GM19193 (cell line): ENCODE data around the gene NTSR1.

Experiments
- POLR2A ChIP-seq: IDR thresholded peaks from 4 replicates; pipeline ENCODE4 v1.6.1; 2011; ENCODE audit not compliant: insufficient read depth, insufficient read length; ENCODE audit errors: extremely low read depth

Gene NTSR1

DNA sequence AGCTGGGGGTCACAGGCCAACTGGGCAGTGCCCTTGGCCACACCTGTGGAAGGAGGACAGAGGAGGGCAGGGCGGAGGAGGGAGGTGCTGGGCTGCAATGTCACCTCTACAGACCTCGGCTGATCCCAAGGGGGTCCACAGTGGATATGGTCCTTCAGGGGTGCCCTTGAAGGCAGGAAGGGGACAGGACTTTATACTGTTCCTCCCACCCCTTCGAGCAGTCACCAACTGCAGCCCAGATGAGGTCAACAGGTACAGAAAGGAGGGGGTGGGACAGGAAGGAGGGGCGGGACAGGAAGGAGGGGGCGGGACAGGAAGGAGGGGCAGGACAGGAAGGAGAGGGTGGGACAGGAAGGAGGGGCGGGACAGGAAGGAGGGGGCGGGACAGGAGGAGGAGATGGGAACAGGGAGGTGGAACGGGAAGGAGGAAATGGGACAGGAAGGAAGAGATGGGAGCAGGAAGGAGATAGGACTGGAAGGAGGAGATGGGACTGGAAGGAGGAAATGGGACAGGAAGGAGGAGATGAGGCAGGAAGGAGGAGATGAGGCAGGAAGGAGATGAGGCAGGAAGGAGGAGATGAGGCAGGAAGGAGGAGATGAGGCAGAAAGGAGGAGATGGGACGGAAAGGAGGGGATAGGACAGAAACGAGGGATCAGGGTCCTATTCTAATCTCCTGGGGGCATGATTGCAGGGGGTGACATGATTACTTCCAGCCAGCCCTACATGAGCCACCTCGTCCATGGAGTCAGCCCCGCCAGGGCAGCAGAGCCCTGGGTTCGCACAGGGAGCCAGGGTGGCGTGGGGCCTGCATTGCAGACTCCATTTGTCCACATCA, 68.3 kb downstream of the NTSR1 start:
- peak; percentile 18 for TF ChIP-seq POLR2A

DNA sequence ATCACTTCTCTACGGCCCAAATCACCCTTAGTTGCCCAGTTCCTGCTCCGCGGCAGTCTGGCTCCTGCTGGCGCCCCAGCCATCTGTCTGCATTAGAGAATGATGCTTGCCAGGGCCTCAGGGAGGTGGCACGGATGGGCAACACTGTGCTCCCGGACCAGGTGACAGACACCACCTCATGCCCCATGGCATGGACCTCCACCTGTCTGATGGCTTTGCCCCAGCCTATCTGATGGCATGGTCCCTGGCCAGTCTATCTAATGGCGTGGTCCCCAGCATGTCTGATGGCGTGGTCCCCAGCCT, 68.8 kb downstream of the NTSR1 start:
- TF ChIP-seq POLR2A: no peak

DNA sequence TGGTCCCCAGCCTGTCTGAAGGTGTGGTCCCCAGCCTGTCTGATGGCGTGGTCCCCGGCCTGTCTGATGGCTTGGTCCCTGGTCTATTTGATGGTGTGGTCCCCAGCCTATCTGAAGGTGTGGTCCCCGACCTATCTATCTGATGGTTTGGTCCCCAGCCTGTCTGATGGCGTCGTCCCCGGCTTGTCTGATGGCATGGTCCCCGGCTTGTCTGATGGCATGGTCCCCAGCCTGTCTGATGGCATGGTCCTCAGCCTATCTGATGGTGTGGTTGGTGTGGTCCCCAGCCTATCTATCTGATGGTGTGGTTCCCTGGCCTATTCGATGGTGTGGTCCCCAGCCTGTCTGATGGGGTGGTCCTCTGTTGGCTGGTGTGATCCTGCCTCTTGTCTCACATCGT, 69.4 kb downstream of the NTSR1 start:
- no peak for TF ChIP-seq POLR2A

DNA sequence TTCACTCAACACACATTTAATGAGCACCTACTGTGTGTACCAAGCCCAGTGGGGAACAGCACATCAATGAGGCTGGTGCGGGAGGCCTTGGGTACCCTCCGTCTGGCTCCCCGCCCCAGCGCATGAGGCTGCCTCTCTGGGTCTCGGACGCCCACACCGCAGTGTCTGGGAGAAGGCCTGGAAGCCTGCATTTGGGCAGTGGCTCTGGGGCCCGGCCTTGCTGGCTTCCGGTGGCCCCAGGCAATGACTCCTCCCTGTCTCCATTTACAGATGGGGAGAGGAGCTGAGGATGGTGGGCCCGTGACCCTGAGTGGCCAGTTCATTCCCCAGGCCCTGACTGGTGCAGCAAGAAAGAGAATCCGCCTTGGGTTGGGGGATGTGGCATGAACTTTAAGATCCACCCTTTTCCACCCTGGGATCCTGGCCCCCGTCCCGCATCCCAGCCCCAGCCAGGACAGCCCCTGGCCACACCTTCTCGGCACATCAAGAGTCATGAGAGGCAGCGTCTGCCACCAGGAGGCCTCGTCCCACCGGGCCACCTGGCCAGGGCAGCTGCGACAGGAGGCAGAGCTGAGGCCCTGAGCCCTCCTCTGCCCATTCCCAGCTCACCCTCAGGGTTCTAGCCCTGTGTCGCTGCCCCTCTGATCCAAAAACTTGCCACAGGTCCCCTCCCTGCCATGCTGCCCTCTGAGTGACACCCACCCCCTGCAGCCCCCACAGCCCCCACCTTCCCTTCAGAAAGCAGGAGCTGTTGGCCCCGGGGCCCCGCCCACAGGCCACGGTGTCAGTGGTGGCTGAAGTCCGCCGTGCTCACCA, 70.2 kb downstream of the NTSR1 start:
- no peak for TF ChIP-seq POLR2A

DNA sequence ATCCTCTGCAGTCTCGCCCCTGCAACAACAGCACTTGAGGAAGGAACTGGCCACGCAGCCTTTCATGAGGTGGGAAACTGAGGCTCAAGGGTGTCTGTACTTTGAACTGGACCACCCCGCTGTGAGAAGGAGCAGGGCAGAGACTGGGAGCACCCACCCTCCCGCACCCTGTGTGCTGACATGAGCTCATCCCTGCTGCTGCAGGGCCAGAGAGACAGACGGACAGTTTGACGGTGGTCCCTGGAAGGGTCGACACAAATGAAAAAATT, 70.7 kb downstream of the NTSR1 start:
- TF ChIP-seq POLR2A: no peak

DNA sequence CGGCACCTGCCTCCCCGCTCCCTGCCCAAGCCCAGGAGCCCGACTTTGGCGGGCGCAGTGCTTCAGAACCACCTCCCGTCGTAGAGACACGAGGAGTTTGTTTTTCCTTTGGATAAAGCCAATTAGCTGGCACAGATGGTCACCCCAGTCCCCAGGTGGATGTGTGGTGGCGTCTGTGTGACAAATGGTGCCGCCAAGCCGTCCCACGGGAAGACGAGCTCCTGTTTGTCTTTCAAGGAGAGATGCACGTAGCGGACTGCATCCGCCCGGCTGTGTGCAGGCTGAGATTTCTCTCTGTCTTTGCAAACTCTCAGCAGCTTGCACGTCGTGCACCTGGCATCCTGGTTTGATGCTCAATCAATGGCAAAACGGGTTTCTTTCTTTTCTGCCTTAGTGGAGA, 71.6 kb downstream of the NTSR1 start:
- TF ChIP-seq POLR2A: no peak

DNA sequence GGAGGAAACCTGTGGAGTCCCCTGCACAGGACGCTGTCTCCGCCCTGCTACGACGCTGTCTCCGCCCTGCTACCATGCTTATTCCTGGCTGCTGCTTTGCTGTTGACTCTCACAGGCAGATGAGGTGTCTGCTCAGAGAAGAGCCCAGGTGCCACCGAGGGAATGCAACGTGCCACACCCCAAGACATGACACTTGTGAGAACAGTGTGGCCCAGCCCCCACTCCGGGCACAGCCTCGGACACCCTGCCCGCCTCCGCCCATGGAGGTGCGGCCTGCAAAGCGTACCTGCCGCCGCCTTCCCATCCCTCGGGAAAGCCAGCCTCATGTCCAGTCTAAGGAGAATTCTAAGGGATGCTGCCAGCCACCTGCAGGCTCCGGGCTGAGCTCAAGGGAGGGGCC, 72.1 kb downstream of the NTSR1 start:
- TF ChIP-seq POLR2A: no peak

DNA sequence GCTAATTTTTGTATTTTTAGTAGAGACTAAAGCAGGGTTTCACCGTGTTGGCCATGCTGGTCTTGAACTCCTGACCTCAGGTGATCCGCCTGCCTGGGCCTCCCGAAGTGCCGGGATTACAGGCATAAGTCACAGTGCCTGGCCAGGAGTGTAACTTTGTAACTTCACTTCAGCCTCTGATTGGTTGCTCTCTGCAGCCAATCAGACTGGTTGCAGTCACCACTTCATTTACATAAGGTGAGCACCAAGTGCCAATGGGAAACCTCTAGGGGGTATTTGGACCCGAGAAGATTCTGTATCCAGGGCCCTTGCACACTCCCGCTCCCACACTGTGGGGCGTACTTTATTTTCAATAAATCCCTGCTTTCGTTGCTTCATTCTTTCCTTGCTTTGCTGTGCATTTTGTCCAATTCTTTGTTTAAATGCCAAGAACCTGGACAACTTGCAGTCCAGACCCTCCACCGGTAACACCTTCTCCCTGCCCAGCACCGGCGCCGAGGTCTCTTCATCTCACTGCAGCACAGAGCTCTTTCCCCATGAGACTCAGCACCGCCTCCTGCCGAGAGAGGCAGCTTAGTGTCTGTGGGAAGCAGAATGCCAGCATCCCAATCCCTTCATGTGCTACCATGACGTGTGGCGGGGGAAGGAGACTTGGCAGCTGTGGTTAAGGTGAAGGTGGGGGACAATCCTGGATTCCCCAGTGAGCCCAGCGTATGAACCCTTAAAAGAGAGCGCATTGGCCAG, 73.7 kb downstream of the NTSR1 start:
- no peak for TF ChIP-seq POLR2A

DNA sequence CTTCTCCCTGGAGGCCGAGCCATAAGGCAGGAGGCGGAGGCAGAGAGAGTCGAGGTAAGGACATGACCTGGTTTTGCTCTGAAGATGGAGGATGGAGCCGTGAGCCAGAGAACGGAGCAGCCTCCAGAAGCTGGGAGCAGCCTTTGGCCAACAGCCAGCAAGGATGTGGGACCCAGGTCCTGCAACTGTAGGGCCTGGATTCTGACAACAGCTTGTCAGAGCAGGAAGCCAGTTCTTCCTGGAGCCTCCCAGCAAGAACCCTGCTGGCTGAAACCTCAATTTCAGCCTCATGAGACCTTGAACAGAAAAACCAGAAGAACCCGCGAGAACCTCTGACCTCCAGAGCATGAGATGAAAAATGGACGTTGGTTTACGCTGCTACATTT, 74.2 kb downstream of the NTSR1 start:
- TF ChIP-seq POLR2A: no peak

DNA sequence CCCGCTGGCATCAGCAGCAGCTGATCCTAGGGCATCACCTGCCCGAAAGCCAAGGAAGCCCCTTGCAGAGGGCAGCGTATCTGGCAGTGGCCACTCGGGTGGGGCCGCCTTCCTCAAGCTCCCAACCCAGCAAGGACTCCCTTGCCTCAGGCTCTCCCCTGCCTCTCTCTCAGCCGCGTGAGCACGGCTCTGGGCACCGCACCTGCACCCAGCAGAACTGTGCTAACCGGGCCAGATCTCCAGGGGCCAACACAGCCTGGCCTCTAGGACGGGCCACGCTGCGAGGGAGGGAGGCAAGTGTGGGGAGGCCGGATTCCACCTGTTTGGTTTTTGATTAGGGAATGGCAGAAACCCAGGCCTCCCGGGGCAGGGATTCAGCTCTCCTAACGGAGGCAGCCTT, 75.9 kb downstream of the NTSR1 start:
- TF ChIP-seq POLR2A: no peak

DNA sequence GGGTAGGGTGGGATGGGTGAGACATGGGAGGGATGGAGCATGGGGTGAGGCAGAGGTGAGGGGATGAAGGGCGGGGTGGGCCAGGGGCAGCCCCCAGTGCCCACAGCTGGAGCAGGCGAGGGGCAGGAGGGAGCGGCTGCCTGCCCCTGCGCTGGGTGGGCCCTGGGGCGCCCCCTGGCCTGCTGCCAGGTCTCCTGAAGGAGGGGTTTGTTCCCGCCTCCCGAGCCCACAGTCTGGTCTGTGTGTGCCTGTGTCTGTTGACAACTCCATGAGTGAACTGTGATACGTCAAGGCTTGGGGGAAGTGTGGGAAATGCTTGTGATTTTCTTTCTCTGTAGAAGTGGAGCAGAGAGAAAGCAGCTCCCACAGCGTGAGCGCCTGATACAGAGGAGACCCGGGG, 76.8 kb downstream of the NTSR1 start:
- TF ChIP-seq POLR2A: no peak

DNA sequence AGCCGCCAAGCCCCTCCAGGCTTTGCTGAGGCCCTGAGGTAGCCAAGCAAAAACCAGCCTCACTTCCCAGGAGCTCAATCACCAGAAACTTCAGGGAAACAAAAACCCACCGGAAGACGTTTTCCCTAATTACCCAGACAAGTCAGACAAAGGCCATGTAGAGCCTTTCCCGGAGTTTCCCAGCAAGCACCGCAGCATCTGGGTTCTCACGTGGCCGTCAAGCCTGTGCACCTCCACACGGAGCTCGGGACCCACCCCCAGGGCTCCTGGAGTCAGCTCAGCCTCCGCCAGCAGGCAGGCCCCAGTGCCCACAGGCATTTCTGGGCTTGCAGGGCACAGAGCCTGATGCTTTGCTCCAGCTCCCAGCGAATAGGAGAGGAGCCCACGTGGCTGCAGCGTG, 77.5 kb downstream of the NTSR1 start:
- TF ChIP-seq POLR2A: no peak

DNA sequence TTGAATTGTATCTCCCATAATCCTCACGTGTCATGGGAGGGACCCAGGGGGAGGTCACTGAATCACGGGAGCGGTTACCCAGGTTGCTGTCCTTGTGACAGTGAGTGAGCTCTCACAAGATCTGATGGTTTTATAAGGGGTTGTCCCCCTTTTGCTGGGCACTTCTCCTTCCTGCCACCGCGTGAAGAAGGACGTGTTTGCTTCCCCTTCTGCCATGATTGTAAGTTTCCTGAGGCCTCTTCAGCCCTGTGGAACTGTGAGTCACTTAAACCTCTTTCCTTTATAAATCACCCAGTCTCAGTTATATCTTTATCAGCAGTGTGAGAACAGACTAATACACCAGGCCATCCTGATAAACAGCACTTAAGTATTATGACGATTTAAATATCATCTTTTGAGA, 78.7 kb downstream of the NTSR1 start:
- TF ChIP-seq POLR2A: no peak

DNA sequence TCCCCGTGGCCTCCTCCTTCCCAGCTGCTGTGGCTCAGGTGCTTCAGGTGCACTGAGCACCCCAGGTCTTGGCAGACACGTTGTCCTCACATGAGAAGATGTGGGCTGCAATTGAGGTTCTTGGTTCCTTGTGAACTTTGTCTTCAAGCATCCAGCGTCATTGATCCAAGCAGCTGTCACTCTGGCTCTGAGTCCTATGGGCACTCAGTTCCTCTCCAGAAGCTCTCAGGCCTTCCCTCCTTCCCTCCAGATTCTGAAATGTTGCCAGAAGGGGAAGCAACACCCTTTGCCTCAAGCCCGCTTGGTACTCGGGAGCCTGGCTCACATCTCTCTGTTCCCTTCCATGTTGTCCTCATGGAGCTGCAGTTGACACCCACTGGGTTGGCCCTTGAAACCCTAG, 79.2 kb downstream of the NTSR1 start:
- no peak for TF ChIP-seq POLR2A

DNA sequence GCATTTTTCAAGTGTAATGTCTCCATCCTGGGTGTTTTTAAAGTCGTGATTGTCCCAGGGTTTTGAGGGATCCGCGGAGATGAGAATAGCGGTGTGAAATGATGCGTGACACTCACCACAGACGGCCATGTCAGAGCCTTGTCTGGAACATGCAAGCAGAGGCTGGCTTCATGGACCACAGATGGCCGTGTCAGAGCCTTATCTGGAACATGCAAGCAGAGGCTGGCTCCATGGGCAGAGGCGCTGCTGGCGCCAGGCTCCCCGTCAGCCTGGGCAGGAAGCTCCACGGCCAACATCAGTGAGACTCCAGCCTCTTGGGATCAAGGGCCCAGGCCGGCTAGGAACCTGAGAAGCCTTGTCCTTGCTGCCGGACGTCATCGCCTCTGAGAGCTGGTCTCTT, 80.0 kb downstream of the NTSR1 start:
- no peak for TF ChIP-seq POLR2A

DNA sequence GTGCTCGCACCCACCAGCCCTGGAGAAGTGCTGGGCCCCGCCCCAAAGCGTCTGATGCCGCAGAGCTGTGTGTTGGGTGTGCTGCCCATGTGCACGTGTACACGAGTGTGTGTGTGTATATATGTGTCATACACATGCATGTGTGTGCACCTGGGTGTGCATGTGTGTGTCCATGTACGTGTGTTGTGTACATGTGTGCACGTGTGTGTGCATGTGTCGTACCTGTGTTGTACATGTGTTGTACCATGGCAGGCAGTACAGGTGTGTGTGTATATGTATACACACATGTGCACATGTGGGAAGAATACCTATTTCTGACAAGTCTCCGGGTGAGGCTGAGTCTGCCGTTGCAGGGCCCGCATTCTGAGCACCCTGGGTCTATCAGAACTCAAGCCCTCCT, 81.4 kb downstream of the NTSR1 start:
- no peak for TF ChIP-seq POLR2A
